SKM-1 treated with dmso at 0.1 percent for 144 hours (cell line): ENCODE results near the gene TMEM52.
A peak's percentile ranks its signal among the peaks of the same experiment; 100 is the strongest.

ENCODE experiments used
- DNase-seq: peaks from one replicate; lab custom pipeline; 2025; ENCODE audit not compliant: unreplicated experiment; lab: John Stamatoyannopoulos, UW

Gene TMEM52

DNA sequence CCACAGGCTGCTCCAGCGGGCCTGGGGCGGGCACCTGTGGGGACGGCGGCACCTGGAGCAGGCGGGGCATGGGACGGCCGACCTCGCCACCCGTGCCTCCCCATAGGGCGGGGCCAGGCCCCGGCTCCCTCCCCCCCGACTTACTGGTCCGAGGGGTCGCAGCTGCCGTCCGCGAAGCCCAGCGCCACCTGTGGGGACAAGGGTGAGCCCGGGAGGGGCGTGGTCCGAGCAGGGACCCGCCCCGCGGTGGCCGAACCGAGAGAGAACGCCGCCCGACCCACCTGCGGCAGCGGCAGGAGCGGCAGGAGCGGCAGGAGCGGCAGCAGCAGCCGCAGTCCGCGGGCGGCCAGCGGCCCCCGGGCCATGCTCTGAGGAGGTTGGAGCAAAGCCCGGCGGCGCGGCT is at the start of gene TMEM52:
TSS of gene TMEM52 (minus strand) at position 379 of the 403 bp plus-strand sequence. CDS start at position 365, 14 bp downstream.
- DNase-seq: no peak

DNA sequence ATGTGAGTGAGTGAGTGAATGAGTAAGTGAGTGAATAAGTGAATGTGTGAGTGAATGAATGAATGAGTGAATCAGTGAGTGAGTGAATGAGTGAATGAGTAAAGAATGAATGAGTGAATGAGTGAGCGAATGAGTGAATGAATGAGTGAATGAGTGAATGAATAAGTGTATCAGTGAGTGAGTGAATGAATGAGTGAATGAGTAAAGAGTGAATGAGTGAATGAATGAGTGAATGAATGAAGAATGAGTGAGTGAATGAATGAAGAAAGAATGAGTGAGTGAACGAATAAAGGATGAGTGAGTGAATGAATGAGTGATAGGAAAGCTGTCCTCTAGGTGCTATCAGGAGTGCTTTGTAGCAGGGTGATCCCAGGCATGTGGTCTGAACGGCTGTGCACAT is 48.8 kb upstream of the TMEM52 start:
- no peak for DNase-seq

DNA sequence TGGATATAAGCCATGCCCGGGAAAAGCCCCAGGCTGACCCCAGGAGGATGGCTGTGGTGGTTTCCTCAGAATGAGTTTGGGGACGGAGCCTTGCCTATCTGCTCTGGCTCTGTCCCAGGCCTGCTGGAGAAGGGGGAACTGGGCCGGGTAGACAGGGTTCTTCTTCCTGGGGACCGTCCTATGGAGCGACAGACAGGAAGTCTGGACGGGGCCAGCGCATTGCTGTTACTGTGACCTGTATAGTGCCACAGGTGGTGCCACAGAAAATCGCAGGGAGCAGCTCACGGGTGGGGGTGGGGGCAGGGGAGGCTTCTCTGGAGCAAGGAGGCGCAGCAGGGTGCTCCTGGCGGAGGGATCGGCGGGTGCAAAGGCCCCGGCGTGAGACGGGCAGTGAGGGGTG is 48.1 kb upstream of the TMEM52 start:
- DNase-seq: no peak

DNA sequence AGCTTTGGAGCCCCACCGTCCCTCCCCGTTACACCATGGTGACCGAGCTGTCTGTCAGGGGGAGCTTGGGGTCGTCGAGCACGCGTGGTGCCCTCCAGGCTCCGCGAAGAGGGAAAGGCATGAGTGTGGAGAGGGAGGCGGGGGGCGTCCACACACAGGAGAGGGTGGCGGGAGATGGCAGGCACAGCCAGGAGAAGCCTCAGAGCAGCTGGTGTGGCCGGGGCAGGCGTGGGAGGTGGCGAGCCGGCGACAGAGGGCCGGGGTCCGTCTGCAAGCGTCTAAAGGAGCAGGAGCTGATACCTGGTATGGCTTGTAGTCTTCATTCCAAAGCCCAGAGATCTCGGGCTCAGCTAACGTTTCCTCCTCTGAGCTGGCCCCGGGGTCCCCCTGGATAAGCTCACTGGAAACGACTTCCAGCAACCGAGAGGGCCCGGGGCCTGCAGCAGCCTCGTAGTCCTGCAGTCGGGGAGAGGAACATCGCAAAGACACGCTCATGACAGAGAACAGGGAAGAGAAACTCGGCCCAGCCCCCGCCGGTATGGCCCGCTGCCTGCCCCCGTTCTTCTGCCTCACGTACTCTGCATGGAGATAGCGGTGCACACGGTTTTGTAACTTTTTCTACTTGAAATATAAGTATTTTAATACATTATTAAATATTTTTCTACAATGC is 47.1 kb upstream of the TMEM52 start:
- no peak for DNase-seq

DNA sequence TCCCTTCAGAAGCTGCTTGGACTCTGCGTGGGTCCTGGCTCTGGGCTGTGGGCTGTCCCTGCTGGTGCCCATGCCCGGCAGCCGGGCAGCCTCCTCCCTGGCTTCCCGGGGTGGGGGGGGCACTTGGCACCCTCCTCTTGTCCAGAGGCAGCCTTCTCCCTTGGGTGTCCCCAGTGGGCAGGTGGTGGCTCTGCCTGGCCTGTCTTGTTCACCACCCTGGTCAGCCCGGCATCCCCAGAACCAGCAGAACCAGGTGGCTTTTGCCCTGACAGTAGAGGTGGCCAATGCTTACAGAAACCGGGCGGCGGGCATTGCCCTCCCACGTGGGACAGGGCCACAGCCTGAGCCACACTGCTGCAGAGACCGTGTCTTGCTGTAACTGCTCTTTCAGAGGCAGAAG is 46.5 kb upstream of the TMEM52 start:
- DNase-seq: no peak

DNA sequence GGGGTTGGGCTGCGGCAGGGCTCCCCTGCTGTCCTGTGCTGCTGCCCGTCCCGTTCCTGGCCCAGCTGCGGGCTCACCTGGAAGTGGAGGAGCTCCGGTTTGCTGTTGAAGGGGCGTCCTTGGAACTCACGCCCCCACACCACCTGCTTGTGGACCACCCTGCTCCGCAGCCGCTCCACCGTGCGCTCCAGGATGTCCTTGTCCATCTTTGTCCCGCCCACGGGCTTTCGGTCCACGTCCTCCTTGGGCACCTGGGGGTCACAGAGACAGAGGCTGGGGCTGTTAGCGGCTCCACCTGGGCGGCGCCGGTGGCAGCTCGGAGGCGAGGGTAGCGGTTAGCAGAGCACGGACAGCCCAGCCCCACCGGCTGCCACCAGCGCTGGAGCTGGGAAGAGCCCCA is 45.7 kb upstream of the TMEM52 start:
- DNase-seq: no peak

DNA sequence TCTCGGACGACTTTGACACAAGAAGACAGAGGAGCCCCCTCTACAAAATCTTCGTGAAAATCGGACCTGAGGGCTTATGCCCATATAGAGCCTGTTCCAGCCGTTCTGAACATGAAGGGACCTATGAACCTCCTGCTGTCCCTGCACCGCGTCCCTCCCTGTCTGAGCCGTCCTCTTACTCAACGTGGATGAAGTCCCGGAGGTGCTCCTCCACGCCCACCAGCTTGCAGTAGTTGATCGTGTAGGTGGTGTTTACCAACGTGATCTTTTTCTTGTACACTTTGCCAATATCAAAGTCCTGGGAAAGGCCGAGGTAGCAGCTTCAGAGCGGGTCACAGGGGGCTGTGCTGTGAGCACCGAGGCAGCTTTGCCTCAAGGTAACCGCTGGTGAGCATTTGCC is 44.5 kb upstream of the TMEM52 start:
- DNase-seq: no peak

DNA sequence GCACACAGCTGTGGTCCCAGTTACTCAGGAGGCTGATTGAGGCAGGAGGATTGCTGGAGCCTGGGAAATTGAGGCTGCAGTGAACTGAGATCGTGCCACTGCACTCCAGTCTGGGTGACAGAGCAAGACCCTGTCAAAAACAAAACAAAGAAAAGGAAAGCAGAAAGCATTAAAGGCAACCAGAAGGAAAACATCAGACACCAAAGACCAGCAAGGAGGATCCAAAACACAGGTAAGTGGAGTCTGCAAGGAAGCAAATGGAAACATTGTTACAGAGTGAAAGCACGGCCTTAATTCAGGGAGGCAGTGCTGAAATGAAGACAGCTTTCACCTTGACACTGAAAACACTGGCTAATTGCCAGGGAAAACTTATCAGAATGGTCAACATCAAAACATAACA is 43.7 kb upstream of the TMEM52 start:
- no peak for DNase-seq

DNA sequence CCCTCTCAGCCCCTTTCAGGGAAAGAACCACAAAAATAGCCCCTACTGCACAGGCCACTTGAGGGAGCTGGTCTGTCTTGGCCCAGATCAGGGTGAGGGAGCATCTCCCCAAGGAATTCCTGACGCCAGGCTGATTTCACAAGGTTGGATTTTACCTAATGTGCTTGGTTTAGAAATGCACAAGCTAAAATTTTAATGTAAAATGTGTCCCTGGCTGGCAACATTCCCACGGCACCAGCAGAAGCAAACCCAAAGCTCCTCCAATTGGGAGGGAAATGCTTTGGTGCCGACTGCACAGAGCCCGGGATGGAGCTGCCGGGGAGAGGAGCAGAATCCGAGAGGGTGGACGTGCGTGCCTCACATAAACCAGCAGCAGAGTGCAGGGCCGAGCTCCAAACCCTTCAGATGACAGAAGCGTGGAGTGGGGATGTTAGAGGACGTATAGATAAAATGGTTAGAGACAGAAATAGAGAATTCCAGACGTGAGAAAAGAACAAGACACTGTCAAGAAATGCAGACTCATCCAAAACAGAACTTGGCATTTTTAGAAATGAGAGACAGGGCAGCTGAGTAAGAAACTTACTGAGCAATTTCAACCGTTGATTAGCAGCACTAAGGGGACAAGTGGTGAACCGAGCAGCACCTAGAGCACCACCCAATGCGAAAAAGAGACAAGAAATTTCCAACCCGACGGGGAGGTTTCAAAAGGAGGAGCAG is 41.6 kb upstream of the TMEM52 start:
- DNase-seq: no peak

DNA sequence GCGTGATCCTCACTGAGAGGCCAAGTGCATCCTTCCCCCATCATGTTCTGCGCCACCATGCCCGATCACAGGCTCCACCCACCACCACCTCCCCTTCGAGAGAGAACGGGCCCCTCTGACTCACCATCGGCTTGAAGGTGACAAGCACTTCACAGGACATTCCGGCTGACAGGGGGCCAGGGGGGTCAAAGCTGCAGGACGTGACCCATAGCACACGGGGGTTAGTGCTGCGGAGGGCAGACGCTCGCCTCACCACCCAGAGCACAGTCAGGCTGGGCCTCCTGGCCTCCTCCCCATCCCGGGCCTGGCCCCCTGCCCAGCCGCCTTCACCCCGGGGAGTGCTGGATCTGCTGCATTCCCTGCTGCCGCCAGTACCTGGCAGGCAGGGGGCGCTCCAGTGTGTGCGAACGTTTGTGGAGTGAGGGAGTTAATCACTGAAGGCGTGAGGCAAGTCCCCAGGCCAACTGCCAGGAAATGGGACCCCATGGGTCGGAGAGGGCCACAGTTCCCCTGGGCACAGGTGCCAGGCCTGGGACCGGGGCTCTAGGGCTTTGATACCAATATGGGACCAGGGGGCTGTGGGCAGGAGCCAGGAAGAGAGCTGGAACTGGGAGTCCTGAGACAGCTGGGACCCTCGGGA is 40.9 kb upstream of the TMEM52 start:
- DNase-seq: peak; percentile 80

DNA sequence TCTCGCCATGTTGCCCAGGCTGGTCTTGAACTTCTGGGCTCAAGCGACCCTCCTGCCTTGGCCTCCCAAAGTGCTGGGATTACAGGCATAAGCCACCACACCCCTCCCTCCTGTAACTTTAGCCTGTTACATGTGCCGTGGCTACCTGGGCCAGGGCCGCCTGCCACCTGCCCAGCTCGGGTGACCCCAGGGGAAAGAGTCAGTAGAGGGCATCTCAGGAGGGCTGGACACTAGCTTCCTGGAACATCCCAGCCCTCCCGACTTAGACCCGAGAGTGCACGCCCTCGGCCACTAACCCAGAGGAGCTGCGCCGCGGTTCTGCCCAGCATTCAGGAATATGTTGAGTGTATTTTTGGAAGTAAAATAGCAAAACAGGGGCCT is 40.4 kb upstream of the TMEM52 start:
- DNase-seq: no peak

DNA sequence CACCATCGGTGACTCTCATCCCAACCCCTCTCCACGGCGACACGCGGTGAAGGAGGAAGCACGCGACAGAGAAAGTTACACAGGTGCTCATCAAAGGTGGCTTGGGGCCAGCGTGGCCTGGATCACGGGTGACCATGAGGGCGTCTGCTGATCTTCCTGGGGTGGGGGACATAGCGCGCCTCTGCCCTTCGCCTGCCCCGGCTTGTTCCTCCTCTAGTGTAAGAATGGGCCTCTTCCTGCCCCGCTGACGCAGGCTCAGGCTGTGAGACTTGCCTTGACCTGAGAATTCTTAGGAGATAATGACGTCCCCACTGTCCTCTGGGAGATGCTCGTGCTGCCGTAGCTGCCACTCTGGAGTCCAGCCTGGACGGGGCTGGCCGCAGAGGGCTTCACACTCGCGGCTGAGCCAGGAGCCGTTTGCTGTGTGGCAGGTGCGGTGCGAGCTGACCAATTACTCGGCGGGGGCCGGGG is 39.0 kb upstream of the TMEM52 start:
- no peak for DNase-seq

DNA sequence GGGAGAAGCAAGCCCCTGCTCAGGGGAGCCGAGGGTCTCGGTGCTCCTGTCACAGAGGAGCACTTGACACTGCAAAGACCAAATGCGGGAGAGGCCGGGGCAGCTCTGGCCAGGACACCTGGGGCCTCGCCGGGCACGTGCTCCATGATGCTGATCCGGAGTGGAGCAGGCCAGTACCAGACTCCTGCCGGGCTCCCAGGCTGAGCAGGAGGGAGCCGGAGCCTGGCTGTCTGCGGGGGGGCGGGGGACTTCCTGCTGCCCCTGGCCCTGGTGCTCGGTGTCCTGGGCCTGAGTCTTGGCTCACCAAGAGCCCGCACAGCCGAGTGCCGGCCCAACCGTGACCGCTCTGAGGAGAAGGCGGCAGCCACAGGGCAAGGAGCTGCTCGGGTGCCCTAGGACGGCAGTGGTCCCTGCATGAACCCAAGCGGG is 38.5 kb upstream of the TMEM52 start:
- DNase-seq: no peak

DNA sequence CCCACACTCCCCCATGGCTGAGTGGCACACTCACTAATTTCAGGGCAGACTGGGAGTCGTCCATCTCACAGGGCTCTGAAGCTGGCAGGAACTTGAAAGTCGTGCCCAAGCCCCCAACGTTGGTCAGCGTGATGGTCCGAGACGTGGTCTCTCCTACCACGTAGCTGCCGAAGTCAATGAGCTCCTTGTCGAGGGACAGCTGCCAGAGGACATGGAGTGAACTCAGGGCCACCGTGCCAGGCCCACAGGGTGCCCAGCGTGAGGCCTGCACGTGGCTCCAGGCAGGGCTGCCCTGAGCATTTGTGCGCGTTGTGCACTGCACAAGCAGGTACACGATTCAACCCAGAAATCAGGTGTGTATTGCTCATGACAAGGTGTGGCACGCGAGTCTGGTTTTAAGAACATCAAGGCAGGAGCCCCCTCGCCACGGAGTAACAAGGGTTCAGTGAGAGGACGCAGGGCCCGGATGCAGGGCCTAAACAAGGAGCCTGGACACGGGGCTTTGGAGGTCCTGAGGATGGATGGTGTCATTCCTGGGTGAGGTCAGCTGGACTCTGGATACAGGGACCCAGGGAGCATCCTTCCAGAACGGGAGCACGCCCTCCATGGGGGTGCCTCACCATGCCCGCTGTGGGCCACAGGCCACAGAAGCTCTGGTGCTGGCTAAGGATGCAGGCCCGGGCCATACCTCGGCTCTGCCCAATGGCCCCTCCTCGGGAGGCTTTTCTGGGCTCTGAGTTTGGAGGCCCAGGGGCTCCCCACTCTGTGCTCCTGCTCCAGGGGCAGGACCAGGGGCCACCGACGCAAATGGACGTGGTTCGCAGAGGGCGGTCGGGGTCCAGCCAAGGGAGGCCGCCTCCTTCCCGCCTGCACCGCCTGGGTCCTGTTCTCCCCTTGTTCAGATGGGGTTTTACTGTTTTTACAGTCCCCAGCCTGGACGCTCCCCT is 37.8 kb upstream of the TMEM52 start:
- no peak for DNase-seq

DNA sequence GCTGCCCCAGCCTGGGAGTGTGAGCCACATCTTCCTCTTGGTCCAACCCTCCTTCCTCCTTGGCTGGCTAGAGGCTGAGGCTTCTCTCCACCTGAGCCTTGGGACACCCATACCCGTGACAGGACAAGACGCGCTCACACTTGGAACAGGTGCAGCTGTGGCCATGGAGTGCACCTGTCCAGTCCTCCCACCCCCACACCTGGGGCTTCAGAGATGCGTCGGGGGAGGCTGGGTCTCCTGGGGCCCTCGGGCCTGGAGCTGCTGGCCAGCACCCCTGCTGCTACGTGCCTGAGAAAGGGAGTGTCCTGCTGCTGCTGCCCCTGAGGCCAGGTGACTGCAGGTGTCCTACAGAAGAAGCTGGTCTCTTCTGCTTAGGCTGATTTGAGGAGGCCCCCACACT is 37.0 kb upstream of the TMEM52 start:
- DNase-seq: no peak

DNA sequence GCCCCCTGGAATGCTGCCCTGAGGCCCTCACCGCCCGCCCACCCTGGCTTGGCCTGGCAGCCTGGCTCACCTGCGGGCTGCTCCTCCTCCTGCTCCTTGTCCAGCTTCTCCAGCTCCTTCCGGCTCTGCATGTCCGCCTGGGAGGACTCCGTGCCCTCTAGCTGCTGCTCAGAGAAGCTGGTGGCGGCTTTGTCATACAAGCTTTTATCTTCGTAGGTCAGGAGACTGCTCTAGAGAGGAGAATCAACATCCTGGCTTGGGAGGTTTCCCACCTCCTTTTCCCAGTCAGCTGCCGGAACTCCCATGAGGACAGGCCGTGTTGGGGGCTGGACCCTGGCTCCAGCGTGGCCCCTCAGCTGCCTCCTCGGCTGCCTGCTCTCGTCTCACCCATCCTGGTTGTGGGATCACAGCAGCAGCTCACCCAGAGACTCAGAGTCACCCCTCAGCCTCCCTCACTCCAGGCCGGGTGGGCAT is 36.6 kb upstream of the TMEM52 start:
- DNase-seq: no peak

DNA sequence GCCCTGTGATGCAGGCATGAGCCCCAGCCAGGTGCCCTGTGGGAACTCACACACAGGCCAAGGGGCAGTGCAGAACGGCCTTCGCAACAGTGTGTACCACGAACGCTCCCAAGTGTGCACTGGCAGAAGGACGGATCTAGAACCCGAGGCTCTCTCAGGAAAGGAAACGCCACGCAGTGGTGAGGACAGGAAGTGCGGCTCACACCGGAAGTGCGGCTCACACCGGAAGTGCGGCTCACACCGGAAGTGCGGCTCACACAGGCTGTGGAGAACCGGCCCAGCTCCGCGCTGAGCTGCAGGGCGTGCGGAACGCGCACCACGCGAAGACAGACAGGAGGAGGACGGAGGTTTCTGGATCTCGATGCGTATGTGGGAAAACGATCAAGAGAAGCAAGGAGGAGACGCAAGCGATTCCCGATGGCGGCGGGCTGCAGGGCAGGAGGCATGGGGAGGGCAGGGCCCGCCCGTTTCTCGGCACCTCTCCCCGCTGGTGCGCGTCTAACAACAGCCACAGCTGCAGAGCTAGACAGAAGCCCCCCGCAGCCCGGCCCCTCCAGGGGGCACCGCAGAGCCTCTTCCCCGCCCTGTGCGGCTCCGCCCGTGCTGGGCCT is 35.9 kb upstream of the TMEM52 start:
- no peak for DNase-seq

DNA sequence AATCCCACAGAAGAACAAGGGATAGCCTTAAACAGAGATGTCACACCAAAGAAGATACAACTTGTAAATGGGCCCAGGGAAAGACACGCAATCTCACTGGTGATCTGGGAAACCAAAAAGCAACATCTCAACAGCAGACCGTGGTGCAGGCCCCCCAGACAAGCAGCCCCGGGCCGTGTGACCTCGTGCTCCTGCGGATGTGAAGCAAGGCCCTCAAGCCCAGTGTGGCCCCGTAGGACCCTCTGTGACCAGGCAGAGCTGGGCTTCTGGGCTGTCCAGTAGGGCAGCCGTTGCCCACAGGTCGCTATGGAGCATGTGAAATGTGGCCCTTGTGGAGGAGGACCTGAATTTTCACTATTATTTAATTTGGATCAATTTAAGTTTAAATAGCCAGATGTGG is 34.9 kb upstream of the TMEM52 start:
- no peak for DNase-seq

DNA sequence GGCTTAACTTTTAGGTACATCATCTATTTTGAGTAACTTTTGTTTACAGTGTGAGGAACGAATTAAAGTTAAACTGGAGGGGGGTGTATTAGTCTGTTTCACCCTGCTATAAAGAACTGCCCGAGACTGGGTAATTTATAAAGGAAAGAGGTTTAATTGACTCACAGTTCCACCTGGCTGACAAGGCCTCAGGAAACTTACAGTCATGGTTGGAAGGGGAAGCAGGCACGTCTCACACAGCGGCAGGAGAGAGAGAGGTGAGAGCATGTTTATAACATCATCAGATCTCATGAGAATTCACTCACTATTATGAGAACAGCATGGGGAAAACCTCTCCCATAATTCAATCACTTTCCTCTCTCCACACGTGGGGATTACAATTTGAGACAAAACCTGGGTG is 31.9 kb upstream of the TMEM52 start:
- no peak for DNase-seq

DNA sequence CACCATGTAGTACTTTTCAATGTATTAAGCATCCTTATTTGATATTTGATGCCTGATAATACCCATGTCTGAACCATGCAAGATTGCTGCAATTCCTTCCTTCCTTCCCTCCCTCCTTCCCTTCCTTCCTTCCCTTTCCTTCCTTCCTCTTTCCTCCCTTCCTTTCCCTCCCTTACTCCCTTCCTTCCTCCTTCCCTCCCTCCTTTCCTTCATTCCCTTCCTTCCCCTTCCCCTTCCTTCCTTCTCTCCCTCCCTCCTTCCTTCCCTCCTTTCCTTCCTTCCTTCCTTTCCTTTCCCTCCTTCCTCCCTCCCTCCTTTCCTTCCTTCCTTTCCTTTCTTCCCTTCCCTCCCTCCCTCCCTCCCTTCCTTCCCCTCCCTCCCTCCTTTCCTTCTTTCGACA is 29.7 kb upstream of the TMEM52 start:
- no peak for DNase-seq

DNA sequence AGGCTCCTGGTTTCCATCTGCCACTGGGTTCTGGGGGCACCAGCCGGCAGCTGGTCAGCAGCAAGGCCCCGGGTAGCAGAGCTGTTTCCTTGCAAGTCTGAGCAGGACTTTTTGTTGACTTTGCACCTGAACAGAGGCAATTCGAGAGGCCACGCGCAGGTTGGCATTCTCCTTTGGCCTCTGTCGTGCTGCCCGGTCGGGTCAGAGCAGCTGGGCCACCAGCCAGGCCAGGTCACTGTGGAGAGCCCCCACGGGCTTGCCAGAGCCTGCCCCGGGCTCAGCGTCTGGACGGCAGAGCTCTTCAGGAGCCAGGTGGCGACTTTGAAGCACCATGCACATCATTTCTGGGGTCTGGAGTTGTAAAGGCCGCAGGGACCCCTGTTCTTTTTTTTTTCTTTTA is 28.4 kb upstream of the TMEM52 start:
- no peak for DNase-seq
